HuH-7 (cell line): ENCODE measurements around the gene ERP44.
A peak's percentile ranks its signal among the peaks of the same experiment; 100 is the strongest.
"Not testable (repeated sequence)": the region's sequence is repeated elsewhere in the genome, so short reads cannot be mapped to it uniquely, and the experiment has no call there.

Experiments used
- DNase-seq: peaks from one replicate; pipeline ENCODE4 v3.0.0; 2011; ENCODE audit warnings: low spot score

Gene ERP44

DNA sequence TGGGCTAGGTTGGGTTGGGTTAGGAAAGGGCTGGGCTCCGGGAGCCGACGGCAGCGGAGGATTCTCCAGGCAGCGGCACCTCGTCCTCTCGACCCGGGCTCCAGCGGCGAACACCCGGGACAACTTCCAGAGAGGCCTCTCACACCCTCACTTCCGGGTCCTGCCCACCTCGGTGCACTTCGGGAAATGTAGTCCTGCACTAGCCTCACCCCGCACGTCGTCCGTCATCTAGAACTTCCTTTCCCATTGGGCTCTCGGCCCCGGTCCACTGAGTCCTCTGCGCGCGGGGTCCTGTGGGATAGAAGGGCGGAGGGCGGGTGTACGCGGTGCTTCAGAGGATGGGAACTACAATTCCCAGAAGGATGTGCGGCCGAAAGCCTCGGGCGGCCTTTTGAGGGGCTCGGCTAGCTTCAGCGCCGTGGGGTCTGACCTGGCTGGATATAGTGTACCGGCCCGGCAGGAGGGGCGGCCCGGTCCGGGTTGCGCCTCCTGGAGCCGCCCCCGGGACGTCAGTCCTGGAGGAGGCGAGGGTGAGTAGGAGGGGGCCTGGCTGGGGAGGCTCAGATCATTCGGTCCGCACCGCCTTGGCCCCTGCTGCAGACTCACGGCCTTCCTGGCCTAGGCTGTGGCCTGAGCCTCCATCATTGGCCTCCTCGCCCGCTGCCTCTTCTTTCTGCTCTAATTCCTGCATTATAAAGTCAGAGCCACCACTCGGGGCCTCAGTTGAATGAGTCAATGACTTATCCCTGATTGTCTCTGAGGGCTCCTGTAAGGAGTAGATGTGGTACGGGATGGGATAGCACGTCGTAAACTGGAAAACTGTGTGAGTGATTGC is at the start of gene ERP44, which contains the start of gene INVS:
TSS of gene ERP44 (minus strand) at position 114 of the 835 bp plus-strand sequence. CDS start 160 bp downstream, outside the sequence.
TSS of gene INVS (plus strand) at position 357 of the 835 bp plus-strand sequence. CDS start 5,279 bp downstream, outside the sequence.
- DNase-seq, result peak; percentile 83

DNA sequence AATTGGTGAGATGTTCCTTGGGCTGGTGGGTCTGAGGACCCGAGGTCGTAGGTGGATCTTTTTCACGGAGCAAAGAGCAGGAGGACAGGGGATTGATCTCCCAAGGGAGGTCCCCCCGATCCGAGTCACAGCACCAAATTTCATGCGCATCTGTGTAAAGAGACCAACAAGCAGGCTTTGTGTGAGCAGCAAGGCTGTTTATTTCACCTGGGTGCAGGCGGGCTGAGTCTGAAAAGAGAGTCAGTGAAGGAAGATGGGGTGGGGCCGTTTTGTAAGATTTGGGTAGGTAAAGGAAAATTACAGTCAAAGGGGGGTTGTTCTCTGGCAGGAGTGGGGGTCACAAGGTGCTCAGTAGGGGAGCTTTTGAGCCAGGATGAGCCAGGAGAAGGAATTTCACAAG is 47.2 kb upstream of the ERP44 start:
- not testable (repeated sequence) for DNase-seq

DNA sequence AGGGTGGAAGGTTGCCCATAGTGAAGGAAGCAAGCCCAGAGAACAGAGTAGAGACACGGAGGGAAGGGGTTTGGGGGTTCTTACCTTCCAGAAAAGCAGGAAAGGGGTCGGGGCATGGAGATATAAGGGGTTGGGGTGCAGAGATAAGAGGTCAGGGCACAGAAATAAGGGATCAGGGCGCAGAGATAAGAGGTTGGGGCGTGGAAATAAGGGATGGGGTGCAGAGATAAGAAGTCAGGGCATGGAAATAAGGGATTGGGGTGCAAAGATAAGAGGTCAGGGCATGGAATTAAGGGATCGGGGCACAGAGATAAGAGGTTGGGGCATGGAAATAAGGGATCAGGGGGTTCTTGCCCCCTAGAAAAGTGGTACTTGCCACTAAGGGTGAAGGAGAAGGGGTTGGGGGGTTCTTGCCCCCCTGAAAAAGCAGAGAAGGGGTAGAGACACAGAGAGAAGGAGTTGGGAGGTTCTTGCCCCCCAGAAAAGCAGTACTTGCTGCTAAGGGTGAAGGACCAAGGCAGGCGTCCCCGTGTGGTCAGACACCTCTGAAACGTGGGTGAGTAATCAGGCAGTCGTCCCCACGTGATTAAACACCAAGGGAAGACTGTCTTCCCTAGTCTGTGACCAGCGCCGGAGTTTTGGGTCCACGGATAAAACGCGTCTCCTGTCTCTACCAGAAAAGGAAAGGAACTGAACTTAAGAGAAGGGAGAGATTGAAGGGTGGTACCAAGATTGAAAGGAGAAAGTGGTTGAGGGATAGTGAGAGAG is 46.6 kb upstream of the ERP44 start:
- DNase-seq, result not testable (repeated sequence)

DNA sequence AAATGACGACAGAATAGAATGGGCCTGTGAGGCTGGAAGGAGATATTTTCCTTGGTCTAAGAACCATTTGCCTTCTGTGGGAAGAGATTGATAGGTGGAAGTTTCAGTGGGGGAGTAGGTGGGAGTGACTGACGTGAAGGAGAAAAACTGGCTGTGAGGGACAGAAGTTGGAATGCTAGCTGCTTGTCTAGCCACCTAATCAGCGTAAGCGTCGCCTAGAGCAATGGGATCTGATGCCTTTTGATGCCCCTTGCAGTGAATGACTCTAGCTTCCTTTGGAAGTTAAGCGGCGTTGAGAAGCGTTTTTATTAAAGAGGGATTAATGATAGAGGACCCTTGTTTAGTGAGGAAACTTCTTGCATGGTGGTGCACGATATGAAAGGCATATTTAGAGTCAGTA is 43.1 kb upstream of the ERP44 start:
- not testable (repeated sequence) for DNase-seq

DNA sequence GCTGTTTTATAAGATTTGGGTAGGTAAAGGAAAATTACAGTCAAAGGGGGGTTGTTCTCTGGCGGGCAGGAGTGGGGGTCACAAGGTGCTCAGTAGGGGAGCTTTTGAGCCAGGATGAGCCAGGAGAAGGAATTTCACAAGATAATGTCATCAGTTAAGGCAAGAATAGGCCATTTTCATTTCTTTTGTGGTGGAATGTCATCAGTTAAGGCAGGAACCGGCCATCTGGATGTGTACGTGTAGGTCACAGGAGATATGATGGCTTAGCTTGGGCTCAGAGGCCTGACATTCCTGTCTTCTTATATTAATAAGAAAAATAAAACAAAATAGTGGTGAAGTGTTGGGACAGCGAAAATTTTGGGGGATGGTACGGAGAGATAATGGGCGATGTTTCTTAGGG is 41.5 kb upstream of the ERP44 start:
- not testable (repeated sequence) for DNase-seq

DNA sequence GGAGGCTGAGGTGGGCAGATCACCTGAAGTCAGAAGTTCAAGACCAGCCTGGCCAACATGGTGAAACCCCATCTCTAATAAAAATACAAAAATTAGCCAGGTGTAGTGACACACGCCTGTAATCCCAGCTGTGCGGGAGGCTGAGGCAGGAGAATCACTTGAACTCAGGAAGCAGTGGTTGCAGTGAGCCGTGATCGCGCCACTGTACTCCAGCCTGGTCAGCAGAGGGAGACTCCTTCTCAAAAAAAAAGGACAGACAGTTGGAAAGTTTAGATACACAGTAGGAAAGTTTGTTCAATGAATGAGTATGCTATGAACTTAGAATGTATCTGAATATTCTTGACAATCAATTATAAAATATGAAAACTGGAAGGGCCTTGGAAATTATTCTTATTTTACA is 38.0 kb upstream of the ERP44 start:
- not testable (repeated sequence) for DNase-seq

DNA sequence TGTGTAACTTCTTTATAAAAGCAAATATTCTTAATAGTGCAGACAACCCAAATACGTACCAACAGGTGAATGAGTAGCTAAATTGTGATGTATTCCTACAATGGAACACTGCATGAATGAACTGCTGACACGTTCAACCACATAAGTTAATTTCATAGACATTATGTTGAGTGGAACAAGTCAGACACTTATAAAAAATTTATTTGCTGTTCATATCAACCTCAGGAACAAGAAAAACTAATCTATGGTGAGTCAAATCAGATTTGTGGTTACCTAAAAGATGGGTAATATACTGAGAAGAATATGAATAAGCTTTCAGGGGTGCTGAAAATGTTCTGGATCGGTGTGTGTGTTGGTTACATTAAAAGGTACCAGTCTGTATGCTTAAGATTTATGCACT is 35.9 kb upstream of the ERP44 start:
- no peak for DNase-seq

DNA sequence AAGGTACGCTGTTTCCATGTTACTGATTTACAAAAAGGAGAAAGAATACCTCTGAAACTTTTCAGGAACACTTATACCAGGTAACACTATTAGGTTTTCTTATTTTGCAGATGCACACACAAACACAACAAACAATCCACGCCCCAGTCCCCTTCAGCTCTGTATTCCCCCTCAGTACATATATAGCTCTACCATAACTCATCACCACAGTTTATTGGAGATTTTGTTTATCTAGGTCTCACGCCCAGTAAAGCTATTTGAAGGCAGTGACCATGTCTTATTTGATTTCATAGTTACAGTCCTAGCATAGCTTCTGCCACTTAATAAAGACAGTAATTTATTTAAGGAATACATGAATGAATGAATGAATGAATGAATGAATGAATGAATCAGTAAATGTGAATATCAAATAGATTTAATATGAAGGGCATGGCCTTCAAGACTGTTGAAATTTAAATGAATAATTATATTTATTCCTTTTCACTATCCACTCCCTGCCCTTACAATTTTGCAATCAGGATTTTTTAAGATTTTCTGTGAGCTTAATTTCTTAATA is 33.2 kb upstream of the ERP44 start:
- DNase-seq, result no peak

DNA sequence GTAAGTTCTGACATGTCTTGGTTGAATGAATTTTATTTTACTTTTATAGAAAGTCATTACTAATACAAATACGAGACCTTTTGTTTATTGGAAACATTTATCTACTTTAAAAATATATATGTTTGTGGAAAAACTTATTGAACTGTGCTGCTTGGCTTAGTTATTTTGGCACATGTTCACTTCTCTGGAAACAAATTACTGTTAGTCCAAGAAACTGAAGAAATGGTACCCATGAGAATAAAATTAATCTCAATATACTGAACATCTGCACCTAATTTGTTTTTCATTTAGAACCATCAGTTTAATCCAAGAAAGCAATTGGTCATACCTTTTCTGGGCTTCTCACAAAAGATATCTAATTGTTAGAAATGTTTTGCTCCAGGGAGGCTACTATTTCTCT is 32.4 kb upstream of the ERP44 start:
- DNase-seq, result no peak

DNA sequence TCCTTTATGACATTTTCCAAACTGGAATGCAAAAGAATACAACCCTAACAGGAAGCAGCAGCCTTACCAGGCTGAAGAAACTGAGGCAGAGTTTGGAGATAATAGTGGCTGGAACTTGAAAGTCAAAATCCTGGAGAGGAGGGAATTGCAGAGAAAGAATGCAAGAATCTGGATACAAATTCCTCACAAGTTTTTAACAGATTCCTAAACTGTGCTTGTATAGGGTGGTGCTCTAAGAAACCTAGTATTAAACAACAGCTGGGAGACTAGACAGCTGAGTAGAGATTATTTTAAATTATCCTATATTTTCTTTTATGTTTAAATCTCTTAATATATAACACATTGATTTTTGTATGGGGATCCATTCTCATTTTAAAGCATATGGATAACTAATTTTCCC is 31.0 kb upstream of the ERP44 start:
- DNase-seq, result no peak

DNA sequence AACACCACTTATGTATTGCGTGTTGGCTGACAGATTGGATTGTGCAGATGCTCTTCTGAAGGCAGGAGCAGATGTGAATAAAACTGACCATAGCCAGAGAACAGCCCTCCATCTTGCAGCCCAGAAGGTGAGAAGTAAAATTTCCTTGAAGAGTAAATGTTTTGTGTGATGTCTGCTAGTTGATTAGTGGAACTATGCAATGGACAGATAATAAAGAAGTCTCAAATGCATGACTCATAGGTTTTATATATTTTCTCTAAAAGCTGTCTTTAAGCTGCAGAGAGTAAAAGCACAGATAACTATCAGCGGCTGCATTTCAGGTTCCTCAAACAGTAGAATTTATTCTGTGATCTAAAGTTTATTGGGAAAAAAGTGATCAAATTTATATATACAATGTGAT is 27.6 kb upstream of the ERP44 start:
- DNase-seq, result no peak

DNA sequence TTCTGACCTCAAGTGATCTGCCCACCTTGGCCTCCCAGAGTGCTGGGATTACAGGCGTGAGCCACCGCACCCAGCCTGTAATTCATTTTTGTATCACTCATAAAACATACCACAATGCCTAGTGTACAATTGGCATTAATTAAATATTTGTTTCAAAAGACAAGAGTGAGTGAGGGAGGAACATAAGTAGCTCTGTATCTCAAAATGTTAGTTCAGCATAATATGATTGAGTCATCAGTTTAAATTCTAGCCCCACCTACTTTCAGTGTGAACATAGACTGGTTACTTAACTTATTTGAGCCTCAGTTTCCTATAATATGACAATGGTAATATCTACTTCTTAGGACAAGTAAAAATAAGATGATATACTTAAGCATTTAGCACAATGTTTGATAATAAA is 27.1 kb upstream of the ERP44 start:
- no peak for DNase-seq

DNA sequence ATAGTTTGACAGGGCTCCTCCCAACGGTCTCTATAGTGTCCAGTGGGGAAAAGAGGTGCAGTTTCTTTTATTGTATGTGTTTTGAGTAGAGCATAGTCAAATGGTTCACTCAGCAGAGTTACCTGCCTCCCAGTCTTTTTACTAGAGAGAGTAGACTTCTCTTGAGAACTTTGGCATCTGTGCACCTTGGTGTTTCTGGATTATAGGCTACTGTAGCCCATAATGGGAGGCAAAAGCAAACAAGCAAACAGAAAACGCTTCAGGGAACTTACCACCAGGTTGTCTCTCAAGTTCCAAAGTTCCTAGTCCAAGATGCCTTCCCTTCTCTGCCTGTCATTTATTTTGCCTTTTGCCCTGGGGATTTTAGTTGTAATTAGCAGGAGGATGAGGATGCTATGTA is 26.4 kb upstream of the ERP44 start:
- DNase-seq, result peak; percentile 8

DNA sequence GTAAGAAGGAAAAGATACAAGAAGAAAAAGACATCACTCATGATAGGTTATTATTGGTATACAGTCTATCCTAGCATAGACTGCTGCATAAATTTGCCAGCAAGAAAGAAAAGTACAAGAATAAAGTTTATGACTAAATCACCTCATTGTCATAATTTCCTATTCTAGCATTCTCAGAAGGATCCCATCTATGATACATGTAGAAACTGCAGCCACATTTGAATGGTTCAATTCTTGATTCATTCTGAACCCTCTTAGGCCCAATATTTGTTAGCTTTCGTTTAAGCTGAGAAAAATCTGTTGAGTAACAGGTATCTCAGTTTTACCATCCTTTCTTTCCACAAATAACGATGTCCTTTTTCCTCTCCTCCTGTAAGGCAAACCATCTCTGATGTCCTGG is 21.5 kb upstream of the ERP44 start:
- DNase-seq, result no peak

DNA sequence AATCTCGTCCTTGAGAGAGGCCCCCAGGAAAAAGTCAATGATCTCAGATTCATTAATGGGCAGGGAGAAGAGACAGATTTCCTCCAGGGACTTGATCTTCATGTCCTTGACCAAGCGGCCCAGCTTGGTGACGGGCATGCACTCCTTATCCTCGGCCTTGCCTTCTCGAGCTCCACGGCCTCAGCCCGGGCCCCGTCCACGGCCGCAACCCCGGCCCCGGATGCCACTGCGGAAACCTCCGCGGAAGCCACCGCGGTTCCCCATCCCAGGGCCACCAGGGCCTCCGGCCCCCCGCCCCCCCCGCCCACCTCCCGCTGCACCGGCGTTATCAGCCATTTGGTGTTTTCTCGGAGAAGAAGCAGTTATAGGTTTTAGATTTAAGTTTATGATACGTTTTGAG is 18.5 kb upstream of the ERP44 start:
- no peak for DNase-seq

DNA sequence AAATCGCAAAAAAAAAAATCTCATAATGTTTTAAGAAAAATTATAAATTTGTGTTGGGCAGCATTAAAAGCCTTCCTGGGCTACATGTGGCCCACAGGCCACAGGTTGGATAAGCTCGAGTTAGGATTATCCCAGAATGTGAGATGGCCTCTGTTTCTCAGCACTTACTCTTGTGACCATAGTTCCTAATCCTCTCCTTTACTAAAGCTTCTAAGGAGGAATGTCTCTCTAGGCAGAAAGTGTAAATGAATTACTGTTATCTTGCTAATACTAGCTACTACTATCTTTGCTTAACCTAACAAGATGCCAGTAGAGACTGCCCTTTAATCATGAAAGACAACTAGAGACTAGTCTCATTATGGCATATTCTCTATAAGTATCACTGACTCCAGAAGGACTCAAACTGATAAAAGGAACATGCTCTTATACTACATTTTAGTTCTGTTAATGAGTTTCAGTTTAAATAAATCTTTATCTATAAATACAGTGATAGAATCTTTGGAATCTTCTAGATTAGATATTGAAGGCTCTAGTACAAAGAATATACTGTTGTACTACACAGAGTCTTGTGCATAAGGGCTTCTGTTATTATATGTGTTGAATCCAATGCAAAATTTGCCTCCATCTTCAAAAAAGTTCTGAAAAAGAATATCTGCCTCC is 14.0 kb upstream of the ERP44 start:
- no peak for DNase-seq

DNA sequence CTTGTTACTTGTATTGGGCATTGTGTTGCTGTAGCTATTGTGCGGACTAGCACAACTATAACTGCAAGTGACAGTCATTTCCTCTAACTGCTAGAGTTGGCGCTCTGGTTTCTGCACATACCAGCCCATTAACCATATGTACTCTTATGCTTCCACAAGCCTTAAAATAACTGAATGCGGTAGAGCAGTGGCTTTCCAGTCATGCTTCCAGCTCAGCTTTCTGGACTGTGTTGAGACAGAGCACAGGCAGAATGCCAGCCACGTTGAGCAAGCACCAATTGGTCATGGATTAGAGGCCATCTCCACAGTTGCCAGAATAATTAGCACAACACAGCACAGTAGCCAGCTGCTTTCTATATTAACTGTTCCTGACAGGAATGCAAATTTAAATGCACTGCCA is 12.4 kb upstream of the ERP44 start:
- DNase-seq, result no peak

DNA sequence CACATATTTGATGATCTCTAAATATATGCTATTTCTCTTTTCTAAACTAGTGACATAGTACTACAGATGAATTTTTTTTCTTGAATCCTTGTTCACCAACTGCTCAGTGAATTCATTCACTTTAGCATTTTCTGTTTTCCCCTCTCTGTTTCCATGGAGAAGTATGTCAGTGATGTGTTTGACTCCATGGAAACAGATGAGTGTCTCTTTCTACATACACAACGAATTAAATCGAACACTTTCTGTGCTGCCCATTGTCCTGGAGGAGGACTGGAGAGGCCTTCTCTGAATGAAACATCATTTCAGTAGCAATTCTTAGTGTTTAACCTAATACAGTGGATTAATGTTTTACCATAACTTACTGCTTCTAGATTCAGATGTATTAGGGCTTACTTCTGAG is 9.8 kb upstream of the ERP44 start:
- no peak for DNase-seq

DNA sequence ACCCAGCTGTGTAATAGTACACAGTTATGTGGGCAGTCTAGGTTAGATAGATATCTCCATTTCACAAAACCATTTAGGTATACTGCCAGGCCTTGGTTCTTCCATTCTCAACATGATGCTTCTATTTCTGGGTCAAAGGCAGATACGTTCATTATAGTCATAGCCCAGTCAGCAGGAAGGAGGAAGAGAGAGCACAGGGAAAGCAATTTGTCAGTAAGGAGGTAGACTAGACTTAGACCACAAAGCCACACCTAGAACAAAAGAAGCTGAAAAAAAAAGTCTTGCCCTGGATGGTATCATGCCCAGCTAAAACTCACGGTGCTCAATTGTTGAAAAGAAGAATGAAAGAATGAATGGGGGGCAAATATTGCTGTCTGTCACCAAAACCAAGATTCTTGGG is 7.8 kb upstream of the ERP44 start:
- DNase-seq, result no peak

DNA sequence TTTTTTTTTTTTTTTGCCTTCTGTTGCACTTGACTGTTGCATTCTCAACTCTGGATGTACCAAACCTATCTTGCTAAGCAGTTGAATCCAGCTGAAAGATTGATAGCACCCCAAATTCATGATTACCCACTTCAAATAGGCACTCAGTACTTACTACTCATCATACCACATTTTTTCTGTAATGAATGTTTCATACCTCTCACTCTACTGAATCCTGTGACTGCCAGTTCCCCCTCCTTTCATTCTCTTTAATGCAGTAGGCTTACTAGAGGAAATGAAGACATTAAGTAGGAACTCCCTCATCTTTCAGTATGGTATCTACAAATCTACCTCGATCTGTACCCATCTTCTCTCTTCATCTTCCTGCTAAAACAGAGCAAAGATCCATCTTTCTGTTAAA is 7.1 kb upstream of the ERP44 start:
- no peak for DNase-seq

DNA sequence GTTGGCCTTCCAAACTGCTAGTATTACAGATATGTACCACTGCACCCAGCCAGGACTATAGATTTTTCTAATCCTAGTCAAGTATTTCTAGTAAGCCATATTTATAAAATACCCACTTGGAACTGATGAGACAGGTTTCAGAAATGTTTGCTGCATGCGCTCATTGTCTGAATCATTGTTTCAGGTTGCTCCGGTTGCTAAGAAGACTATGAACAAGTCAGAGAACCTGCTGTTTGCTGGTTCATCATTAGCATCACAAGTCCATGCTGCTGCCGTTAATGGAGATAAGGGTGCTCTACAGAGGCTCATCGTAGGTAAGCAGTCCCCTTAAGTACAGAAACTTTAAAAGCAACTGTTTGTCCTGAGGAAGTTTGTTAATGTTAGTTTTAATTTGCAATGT is 5.5 kb upstream of the ERP44 start:
- DNase-seq, result no peak

DNA sequence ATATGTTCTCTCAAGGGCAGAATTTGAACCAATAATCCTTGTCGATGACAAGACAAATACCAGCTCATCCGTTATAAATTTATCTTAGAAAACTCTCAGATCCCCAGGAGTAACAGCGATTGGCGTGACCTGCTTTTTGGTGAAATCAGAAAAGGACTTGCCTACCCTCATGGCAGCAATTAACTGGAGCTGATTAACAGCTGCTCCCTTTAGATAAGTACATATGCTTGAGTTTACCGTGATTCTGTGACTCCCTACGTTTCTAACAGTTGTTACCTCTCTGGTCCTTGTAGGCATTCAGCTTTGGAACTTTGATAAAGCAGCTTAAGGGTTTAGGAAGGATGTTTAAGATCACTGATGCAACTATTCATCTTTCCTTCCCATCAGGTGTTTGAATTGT is 2.8 kb upstream of the ERP44 start:
- DNase-seq, result no peak
